ENCODE results near the gene LTBP4.
A peak's percentile ranks its signal among the peaks of the same experiment; 100 is the strongest.

LTBP4 gene

DNA sequence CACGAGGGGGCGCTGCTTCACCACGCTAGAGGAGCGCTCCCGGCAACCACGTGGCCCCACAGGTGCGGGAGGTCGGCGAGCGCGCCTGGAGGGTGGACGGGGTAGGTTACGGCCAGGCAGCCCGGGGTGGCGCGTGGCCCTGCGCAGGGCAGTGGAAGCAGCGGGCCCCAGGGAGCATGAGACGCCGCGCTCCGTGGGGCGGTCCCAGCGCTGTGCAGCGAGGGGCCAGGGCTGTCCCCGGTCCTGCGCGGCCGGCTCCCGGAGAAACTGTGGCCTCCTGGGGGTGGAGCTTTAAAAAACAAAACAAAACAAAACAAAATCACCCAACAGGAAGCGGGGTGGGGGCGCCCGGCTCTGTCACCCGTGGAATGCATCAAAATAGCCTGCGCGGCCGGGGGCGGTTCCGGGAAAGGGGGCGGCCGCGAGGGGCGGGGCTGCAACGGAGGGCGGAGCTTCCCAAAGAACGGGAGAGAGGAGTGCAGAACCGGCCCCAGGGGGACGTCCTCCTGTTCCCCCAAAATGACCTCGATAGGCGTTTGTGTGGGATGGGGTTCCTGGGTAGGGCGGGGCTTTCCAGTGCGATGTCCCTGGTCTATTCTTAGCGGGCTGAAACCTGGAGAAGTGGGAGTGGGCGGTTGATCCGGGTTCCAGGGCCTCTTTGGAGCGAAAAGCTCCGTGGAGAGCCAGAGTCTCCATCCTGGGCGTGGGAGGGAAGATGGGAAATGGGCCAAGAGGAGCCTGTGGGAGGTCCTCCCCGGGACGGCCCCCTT is 61.9 kb downstream of the LTBP4 start:
- peak; percentile 49 to 57 for DNase-seq (ENCODE audit: low read depth in 2 of 2)

DNA sequence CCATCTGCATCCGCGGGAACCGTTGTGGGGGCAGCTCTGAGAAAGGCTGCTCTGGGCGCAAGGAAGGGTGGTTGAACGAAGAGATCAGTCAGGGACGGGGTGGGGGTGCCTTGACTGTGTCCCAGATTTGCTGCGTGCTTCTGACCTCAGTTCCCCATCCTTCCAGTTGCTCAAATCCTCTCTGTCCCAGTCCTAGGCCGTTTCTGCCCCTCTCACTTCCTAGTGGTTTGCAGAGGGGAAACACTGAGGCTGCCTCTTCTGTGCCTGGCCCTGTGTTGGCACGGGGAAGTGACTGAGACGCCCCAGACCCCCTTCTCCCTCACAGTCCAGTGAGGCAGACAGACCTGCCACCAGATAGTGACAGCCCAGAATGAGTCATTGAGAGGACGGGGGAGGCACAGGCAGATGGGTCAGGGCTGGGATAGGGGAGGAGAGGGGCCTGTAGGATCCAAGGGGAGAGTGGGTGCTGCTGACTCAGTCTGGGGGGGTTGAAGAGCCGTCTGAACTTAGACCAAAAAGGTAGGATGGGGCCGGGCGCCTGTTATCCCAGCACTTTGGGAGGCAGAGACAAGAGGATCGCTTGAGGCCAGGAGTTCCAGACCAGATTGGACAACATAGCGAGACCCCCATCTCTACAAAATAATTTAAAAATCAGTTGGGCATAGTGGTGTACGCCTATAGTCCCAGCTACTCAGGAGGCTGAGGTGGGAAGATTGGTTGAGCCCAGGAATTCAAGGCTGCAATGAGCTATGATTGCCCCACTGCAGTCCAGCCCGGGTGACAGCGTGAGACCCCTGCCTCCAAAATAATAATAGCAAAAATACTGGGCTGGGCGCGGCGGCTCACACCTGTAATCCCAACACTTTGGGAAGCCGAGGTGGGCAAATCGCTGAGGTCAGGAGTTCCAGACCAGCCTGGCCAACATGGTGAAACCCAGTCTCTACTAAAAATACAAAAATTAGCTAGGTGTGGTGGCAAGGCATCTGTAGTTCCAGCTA is 62.8 kb downstream of the LTBP4 start:
- DNase-seq (ENCODE audit: low read depth in 2 of 2): no peak

- no peak for DNase-seq (ENCODE audit: low read depth in 2 of 2)
Measured at GRCh38 chr19:40666803-40667438, 65.8 kb downstream of the LTBP4 start.

- no peak for DNase-seq (ENCODE audit: low read depth in 2 of 2)
Measured at GRCh38 chr19:40667602-40668001, 66.4 kb downstream of the LTBP4 start.

DNA sequence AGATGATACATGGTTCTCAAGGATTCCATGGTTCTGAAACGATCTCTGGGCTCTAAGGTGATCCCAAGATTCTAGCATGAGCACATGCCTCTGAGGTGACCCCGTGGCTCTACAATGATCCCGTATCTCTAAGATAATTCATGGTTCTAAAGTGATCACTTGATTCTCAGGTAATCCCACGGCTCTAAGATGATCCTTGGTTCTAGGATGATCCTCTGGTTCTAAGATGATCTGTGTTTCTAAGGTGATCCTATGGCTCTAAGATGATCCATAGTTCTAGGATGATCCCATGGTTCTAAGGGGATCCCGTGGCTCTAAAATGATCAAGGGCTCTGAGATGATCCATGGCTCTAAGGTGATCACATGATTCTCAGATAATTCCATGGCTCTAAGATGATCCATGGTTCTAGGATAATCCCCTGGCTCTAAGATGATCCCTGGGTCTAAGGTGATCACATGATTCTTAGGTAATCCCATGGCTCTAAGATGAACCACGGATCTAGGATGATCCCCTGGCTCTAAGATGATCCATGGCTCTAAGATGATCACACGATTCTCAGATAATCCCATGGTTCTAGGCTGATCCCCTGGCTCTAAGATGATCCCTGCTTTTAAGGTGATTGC is 67.9 kb downstream of the LTBP4 start:
- no peak for DNase-seq (ENCODE audit: low read depth in 2 of 2)

- DNase-seq (ENCODE audit: low read depth in 2 of 2): no peak
Measured at GRCh38 chr19:40671404-40671803, 70.2 kb downstream of the LTBP4 start.

- DNase-seq (ENCODE audit: low read depth in 2 of 2): no peak
Measured at GRCh38 chr19:40672038-40672437, 70.9 kb downstream of the LTBP4 start.

GRCh38 chr19:40672573-40673299 is 71.6 kb downstream of the LTBP4 start:
- no peak for DNase-seq (ENCODE audit: low read depth in 2 of 2)

DNA sequence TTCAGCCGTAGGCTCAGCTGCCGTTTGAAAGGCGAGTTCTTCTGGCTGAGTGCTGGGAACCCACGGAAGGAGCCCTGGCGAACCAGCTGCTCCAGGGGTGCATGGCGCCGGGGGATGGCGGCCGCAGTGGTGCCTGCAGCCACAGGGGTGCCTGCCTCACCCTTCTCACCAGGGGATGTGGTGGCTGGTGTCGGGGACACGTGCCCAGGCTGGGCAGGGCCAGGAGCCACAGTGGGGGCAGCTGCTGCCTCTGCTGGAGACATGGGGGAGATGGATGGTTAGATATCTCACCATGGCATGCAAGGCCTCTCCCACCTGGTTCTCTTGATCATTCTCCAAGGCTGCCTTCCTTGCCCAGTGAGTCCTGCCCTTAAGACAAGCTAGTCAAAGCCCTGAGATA is 72.2 kb downstream of the LTBP4 start:
- no peak for DNase-seq (ENCODE audit: low read depth in 2 of 2)

DNA sequence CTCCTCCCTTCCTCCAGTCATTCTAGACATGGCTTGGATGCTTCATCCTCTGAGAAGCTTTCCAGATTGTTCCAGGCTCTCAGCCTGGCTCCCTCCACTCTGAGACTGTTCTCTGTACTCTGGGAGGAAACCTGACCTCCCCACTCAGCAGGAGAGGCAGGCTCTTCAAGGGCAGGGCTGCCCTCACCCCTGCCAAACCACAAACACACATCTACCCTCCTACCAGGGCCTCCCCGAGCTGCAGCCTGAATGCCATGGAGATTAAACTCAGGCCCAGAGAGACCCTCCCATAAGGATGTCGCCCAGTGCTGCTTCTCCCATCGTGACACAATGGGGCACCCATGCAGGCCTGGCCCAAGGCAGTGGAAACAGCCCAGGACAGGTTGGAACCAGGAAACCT is 73.1 kb downstream of the LTBP4 start:
- DNase-seq (ENCODE audit: low read depth in 2 of 2): no peak

DNA sequence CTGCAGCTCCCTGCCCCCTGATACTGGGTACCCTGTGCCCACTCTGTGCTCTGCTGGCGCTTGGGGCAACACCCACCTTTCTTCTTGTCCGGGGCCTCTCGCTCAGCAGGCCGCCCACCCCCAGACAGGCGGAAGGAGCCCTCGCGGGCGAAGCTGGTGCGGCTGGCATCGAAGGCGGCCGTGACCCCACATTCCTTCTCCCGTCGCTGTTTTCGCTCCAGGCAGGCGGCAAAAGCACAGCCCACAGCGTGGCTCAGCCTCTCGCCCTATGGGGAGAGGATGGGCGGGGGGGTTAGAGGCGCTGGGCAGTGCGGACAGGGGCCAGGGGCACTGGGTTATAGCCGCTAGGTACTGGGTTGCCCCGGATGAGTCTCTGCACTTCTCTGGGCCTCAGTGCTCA is 76.0 kb downstream of the LTBP4 start:
- no peak for DNase-seq (ENCODE audit: low read depth in 2 of 2)

All from fibroblast of skin of left biceps (primary cell).